Muscle layer of duodenum (tissue), 2 donors: Measurements from ENCODE around the gene SH3YL1.

Experiments used
- H3K27ac ChIP-seq: one replicate; pipeline ENCODE4 v1.7.0; 2013; ENCODE audit warnings: mild to moderate bottlenecking, low read length
- H3K27me3 ChIP-seq: one replicate; pipeline ENCODE4 v1.7.0; 2013; ENCODE audit warnings: low read depth, mild to moderate bottlenecking, control low read depth, low read length
- H3K36me3 ChIP-seq, 2 donors: one replicate each; pipeline ENCODE4 v1.7.0; 2013; ENCODE audit warnings: low read length in 2 of 2, control low read depth in 1 of 2, mild to moderate bottlenecking in 1 of 2; ENCODE audit not compliant: insufficient read depth in 2 of 2, control insufficient read depth in 1 of 2
- H3K4me1 ChIP-seq, 2 donors: one replicate each; pipeline ENCODE4 v1.7.0; 2013; ENCODE audit warnings: low read length in 2 of 2, mild to moderate bottlenecking in 2 of 2, control low read depth in 1 of 2, moderate library complexity in 1 of 2; ENCODE audit not compliant: insufficient read depth in 2 of 2, control insufficient read depth in 1 of 2
- H3K4me3 ChIP-seq, 2 donors: one replicate each; pipeline ENCODE4 v1.7.0; 2013; ENCODE audit warnings: low read length in 2 of 2, low read depth in 1 of 2, mild to moderate bottlenecking in 1 of 2
- H3K9me3 ChIP-seq, 2 donors: one replicate each; pipeline ENCODE4 v1.7.0; 2013; ENCODE audit warnings: low read length in 2 of 2, control low read depth in 1 of 2, mild to moderate bottlenecking in 1 of 2; ENCODE audit not compliant: control insufficient read depth in 1 of 2
- donor health status: healthy.

The SH3YL1 gene

DNA sequence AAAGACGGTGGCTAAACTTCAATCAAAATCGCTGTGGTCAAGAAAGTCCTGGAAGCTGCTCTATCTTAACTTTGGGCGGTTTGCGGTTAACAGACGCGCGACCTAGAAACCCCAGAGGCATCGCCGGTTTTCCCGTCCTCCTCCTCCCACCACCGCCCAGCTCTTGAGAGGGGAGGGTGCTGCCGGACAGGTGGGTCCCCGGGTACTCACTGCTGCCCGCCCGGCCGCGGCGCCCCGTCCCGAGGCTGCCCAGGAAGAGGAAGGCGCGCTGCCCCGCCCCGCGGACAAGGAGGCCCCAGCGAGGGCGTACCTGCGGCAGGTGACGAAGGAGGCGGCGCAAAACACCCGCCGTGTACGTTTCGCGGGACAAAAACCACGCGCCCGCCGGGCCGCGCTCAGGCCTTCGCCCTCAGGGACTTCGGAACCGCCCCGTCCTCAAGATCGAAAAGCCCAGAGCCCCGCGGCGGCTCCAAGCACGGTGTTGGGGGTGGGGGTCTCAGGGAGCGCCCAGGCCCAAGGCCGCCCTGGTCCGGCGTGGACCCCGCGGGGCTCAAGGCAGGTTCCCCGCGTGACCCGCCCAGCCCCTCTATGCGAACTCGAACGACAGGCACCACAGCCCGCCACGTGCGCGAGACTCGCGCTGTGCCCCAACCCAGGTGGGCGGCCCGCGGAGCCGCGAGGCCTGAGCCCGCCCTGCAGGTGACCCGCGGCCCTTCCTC, at the start of gene SH3YL1:
TSS of gene SH3YL1 (minus strand) at position 259 of the 719 bp plus-strand sequence. CDS start at position 211, 48 bp downstream.
- peak within 1 kb of the TSS; percentile 77 to 96 for H3K4me3 ChIP-seq
- no peaks in the 10 kb centered on the region for H3K9me3 ChIP-seq
- peaks cover 0 to 21% of the 10 kb centered on the region in 2 donors for H3K4me1 ChIP-seq
- H3K27me3 ChIP-seq, result no peaks in the 10 kb centered on the region
- peaks cover 0 to 3% of the 10 kb centered on the region in 2 donors for H3K36me3 ChIP-seq
- peak within 1 kb of the TSS; percentile 62 for H3K27ac ChIP-seq

- no peaks in the 10 kb centered on the region for H3K9me3 ChIP-seq
- no peak overlapping the region for H3K4me3 ChIP-seq
- no peaks in the 10 kb centered on the region for H3K27me3 ChIP-seq
- no peak overlapping the region for H3K27ac ChIP-seq
- no peaks in the 10 kb centered on the region for H3K4me1 ChIP-seq
- H3K36me3 ChIP-seq, result no peaks in the 10 kb centered on the region
Measured at GRCh38 chr2:310994-311393, 47.2 kb upstream of the SH3YL1 start.

GRCh38 chr2:309954-310510, 46.2 kb upstream of the SH3YL1 start:
- H3K9me3 ChIP-seq, result no peaks in the 10 kb centered on the region
- no peaks in the 10 kb centered on the region for H3K27me3 ChIP-seq
- H3K36me3 ChIP-seq, result no peaks in the 10 kb centered on the region
- no peak overlapping the region for H3K4me3 ChIP-seq
- no peak overlapping the region for H3K27ac ChIP-seq
- no peaks in the 10 kb centered on the region for H3K4me1 ChIP-seq

GRCh38 chr2:309148-309953, 45.5 kb upstream of the SH3YL1 start:
- no peak overlapping the region for H3K27ac ChIP-seq
- H3K4me1 ChIP-seq, result no peaks in the 10 kb centered on the region
- no peak overlapping the region for H3K4me3 ChIP-seq
- H3K36me3 ChIP-seq, result no peaks in the 10 kb centered on the region
- no peaks in the 10 kb centered on the region for H3K27me3 ChIP-seq
- no peaks in the 10 kb centered on the region for H3K9me3 ChIP-seq

- peaks cover 0 to 10% of the 10 kb centered on the region in 2 donors for H3K9me3 ChIP-seq
- H3K27me3 ChIP-seq, result no peaks in the 10 kb centered on the region
- no peak overlapping the region for H3K4me3 ChIP-seq
- no peaks in the 10 kb centered on the region for H3K4me1 ChIP-seq
- no peaks in the 10 kb centered on the region for H3K36me3 ChIP-seq
- H3K27ac ChIP-seq, result no peak overlapping the region
Measured at GRCh38 chr2:305366-305765, 41.5 kb upstream of the SH3YL1 start.

GRCh38 chr2:296354-296753, 32.5 kb upstream of the SH3YL1 start:
- no peak overlapping the region for H3K27ac ChIP-seq
- H3K4me1 ChIP-seq, result no peaks in the 10 kb centered on the region
- no peak overlapping the region for H3K4me3 ChIP-seq
- H3K27me3 ChIP-seq, result no peaks in the 10 kb centered on the region
- no peaks in the 10 kb centered on the region for H3K36me3 ChIP-seq
- no peaks in the 10 kb centered on the region for H3K9me3 ChIP-seq

DNA sequence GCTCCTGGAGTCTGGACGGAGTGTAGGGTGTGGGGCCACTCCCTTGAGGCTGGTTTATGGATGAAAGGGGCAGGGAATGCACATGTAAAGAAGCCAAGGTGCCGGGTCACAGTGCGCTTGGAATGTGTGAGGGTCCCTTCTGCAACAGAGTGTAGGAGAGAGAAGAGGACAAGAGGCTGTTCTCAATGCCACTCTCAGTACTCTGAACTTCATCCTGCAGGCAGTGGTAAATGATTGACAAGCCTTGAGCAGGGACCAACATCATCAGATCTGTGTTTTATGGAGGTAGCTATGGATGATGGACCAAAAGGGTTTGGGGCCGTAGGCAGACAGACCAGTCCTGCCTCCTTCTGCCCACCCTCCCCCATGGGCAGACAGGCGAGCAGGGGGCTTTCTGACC, 31.3 kb upstream of the SH3YL1 start:
- Histone ChIP-seq H3K36me3 (no peaks in the 10 kb centered on the region), H3K27ac (no peak overlapping the region), H3K9me3 (no peaks in the 10 kb centered on the region), H3K4me1 (peaks cover 0 to 2% of the 10 kb centered on the region in 2 donors), H3K27me3 (no peaks in the 10 kb centered on the region), H3K4me3 (no peak overlapping the region)

- Histone ChIP-seq H3K27ac (no peak overlapping the region), H3K9me3 (no peaks in the 10 kb centered on the region), H3K4me3 (peak overlapping the region; percentile 69 to 70), H3K4me1 (peaks cover 0 to 29% of the 10 kb centered on the region in 2 donors), H3K36me3 (no peaks in the 10 kb centered on the region), H3K27me3 (no peaks in the 10 kb centered on the region)
Measured at GRCh38 chr2:290090-290722, 26.4 kb upstream of the SH3YL1 start.

DNA sequence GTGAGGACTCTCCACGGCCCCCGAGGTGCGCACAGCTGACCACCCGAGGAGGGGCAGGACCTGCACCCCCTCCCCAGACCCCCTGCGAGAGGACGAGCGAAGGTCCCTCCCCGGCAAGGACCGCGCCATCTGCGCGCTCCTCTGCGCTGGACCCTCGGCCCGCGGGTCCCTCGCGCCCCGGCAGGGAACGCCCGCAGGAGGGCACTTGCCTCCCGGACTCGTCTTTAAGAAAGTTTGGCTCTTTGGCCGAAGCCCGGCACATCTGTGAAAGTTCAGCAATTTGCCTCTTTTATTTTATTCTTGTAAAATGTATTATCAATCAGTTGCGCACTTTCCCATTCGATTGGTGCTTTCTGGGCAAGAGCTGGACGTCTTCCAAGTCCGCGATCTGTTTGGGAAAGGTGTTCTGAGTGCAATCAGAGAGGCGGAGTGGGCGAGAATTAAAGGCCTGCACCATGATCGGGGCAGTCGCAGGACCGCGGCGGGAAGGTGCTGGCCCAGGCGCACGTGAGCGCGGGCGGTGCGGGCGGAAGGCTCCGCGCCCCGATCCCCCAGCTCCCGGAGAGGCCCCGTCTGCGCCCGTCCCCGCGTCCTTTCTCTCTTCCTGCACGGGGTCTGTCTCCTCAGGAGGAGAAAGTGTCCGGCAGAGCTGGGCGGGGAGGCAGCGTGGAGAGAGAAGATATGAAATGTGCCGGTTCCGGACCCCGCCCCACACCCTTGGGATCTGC, 25.7 kb upstream of the SH3YL1 start:
- Histone ChIP-seq H3K4me3 (peak overlapping the region; percentile 69 to 70), H3K9me3 (no peaks in the 10 kb centered on the region), H3K4me1 (peaks cover 0 to 29% of the 10 kb centered on the region in 2 donors), H3K27ac (no peak overlapping the region), H3K27me3 (no peaks in the 10 kb centered on the region), H3K36me3 (no peaks in the 10 kb centered on the region)

- peaks cover 0 to 29% of the 10 kb centered on the region in 2 donors for H3K4me1 ChIP-seq
- H3K27ac ChIP-seq, result no peak overlapping the region
- no peaks in the 10 kb centered on the region for H3K36me3 ChIP-seq
- H3K9me3 ChIP-seq, result no peaks in the 10 kb centered on the region
- H3K27me3 ChIP-seq, result no peaks in the 10 kb centered on the region
- peak overlapping the region in 1 of 2 donors; percentile 70 for H3K4me3 ChIP-seq
Measured at GRCh38 chr2:288758-289361, 25.0 kb upstream of the SH3YL1 start.
